ENCODE results near the gene LMX1B.
"Not testable (repeated sequence)": the region's sequence is repeated elsewhere in the genome, so short reads cannot be mapped to it uniquely, and the experiment has no call there.

The LMX1B gene

GRCh38 chr9:126647585-126648411, 34.1 kb downstream of the LMX1B start:
- no peak for DNase-seq (ENCODE audit: low read depth)
- H3K4me3 ChIP-seq (ENCODE audit: control insufficient read depth, low read depth, low read length), result no peak overlapping the region
- TF ChIP-seq, protein P1, sequence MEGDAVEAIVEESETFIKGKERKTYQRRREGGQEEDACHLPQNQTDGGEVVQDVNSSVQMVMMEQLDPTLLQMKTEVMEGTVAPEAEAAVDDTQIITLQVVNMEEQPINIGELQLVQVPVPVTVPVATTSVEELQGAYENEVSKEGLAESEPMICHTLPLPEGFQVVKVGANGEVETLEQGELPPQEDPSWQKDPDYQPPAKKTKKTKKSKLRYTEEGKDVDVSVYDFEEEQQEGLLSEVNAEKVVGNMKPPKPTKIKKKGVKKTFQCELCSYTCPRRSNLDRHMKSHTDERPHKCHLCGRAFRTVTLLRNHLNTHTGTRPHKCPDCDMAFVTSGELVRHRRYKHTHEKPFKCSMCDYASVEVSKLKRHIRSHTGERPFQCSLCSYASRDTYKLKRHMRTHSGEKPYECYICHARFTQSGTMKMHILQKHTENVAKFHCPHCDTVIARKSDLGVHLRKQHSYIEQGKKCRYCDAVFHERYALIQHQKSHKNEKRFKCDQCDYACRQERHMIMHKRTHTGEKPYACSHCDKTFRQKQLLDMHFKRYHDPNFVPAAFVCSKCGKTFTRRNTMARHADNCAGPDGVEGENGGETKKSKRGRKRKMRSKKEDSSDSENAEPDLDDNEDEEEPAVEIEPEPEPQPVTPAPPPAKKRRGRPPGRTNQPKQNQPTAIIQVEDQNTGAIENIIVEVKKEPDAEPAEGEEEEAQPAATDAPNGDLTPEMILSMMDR (IDR thresholded peaks at IDR 0.05; ENCODE audit: control insufficient read depth, insufficient read depth, low read depth, low read length, missing control alignments), result no peak

DNA sequence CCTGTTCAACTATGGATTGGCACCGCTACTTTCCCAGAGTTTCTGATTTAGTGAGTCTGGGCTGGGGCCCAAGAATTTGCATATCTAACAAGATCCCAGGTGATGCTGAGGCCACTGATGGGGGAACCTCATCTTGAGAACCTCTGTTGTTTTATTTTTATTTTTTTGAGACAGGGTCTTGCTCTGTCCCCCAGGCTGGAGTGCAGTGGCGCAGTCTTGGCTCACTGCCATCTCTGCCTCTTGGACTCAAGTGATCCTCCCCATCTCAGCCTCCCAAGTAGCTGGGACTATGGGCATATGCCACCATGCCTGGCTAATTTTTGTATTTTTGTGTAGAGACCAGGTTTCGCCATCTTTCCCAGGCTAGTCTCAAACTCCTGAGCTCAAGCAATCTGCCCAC, 35.7 kb downstream of the LMX1B start:
- TF ChIP-seq, protein P1 (IDR thresholded peaks at IDR 0.05; ENCODE audit: control insufficient read depth, insufficient read depth, low read depth, low read length, missing control alignments), result no peak
- no peak for DNase-seq (ENCODE audit: low read depth)

GRCh38 chr9:126650404-126651341, 36.9 kb downstream of the LMX1B start:
- no peak for DNase-seq (ENCODE audit: low read depth)
- TF ChIP-seq, protein P1 (IDR thresholded peaks at IDR 0.05; ENCODE audit: control insufficient read depth, insufficient read depth, low read depth, low read length, missing control alignments), result no peak
- no peak overlapping the region for H3K4me3 ChIP-seq (ENCODE audit: control insufficient read depth, low read depth, low read length)

More for the DNA sequence above, 35.7 kb downstream of the LMX1B start:
- H3K4me3 ChIP-seq (ENCODE audit: control insufficient read depth, low read depth, low read length), result no peak overlapping the region

DNA sequence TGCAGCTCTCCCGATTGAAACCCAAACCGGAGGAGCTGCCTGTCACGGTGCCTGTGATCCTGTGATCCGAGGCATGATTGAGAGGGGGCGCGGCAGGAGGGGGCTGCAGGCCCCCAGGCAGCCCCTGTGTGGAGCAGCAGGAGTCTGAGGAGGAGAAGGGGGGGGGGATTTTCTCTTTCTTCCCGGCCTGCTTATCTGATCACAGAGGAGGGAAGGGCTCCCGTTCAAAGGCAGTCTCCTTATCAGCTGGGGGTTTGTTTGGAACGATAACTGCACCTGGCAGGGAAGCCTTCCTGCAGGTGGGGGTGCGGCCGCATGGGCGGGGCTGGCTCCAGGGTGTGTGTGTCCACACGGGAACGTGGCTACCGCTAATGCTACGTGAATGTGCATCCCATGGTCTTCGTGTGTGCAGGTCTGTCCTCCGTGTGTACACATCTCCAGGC, 38.4 kb downstream of the LMX1B start:
- no peak overlapping the region for H3K4me3 ChIP-seq (ENCODE audit: control insufficient read depth, low read depth, low read length)
- DNase-seq (ENCODE audit: low read depth), result no peak
- TF ChIP-seq, protein P1 (IDR thresholded peaks at IDR 0.05; ENCODE audit: control insufficient read depth, insufficient read depth, low read depth, low read length, missing control alignments), result no peak

GRCh38 chr9:126654124-126654523, 40.4 kb downstream of the LMX1B start:
- TF ChIP-seq, protein P1 (IDR thresholded peaks at IDR 0.05; ENCODE audit: control insufficient read depth, insufficient read depth, low read depth, low read length, missing control alignments), result no peak
- H3K4me3 ChIP-seq (ENCODE audit: control insufficient read depth, low read depth, low read length), result no peak overlapping the region
- no peak for DNase-seq (ENCODE audit: low read depth)

DNA sequence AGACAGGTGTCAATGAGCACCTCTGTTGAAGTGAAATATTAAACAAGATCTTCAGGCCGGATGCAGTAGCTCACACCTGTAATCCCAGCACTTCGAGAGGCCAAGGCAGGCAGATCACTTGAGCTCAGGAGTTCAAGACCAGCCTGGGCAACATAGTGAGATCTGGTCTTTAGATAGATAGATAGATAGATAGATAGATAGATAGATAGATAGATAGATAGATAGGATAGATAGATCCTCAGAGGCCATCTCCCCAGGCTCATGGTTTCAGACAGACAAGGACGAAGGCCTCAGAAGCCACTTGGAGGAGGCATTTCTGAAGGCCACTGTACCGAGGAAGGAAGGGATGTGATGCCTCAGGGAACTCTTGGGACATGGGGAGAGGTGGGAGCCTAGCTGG, 42.5 kb downstream of the LMX1B start:
- DNase-seq (ENCODE audit: low read depth); H3K4me3 ChIP-seq (ENCODE audit: control insufficient read depth, low read depth, low read length): not testable (repeated sequence)
